GM21737 (cell line): ENCODE results near the gene KCNQ4.

Experiments used
- ATAC-seq: cut with Tn5 transposase; IDR thresholded peaks from one replicate; pipeline ENCODE4 v1.9.1; 2021; ENCODE audit warnings: mild to moderate bottlenecking, moderate library complexity; ENCODE audit not compliant: unreplicated experiment

The KCNQ4 gene

GRCh38 chr1:40776236-40777072 is 7.1 kb upstream of the KCNQ4 start:
- no peak for ATAC-seq

- ATAC-seq, result no peak
These were observed 6.2 kb upstream of the KCNQ4 start for GRCh38 chr1:40777224-40777970.

- no peak for ATAC-seq
These were observed 2.6 kb upstream of the KCNQ4 start for GRCh38 chr1:40780678-40781607.

- no peak for ATAC-seq
These were observed 2.0 kb upstream of the KCNQ4 start for GRCh38 chr1:40781608-40781971.

- no peak for ATAC-seq
These were observed 1.1 kb upstream of the KCNQ4 start for GRCh38 chr1:40782371-40782956.

GRCh38 chr1:40784141-40784770 is 669 bp downstream of the KCNQ4 start:
- no peak for ATAC-seq

GRCh38 chr1:40784771-40785151 is 1.2 kb downstream of the KCNQ4 start:
- no peak for ATAC-seq

- ATAC-seq, result no peak
These were observed 1.9 kb downstream of the KCNQ4 start for GRCh38 chr1:40785446-40785845.

GRCh38 chr1:40786171-40786994 is 2.8 kb downstream of the KCNQ4 start:
- no peak for ATAC-seq

- ATAC-seq, result no peak
These were observed 3.6 kb downstream of the KCNQ4 start for GRCh38 chr1:40786995-40787705.

- ATAC-seq, result no peak
These were observed 4.4 kb downstream of the KCNQ4 start for GRCh38 chr1:40787737-40788560.

GRCh38 chr1:40788561-40789341 is 5.2 kb downstream of the KCNQ4 start:
- no peak for ATAC-seq

- no peak for ATAC-seq
These were observed 5.7 kb downstream of the KCNQ4 start for GRCh38 chr1:40789342-40789598.

- no peak for ATAC-seq
These were observed 6.3 kb downstream of the KCNQ4 start for GRCh38 chr1:40789661-40790430.

- no peak for ATAC-seq
These were observed 8.4 kb downstream of the KCNQ4 start for GRCh38 chr1:40792036-40792435.

GRCh38 chr1:40793617-40794016 is 10.0 kb downstream of the KCNQ4 start:
- no peak for ATAC-seq

GRCh38 chr1:40794048-40794447 is 10.5 kb downstream of the KCNQ4 start:
- ATAC-seq, result no peak
